ENCODE measurements around the gene KLRG1.

KLRG1 gene

DNA sequence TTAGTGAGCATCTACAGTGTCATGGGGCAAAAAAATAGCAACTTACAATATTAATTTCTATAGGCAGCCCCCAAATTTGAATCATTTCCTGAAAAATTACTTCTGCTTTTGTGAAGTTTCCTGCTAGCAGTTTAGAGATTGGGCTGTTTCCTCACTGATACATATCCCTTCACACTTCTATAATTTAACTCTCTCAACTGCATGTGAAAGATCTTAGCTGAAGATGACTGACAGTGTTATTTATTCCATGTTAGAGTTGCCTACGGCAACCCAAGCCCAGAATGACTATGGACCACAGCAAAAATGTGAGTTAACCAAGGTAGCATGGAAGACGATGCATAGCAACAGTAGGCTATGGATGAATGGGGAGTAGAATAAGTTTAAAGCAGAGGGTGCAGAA lies at the start of gene KLRG1:
Gene KLRG1 (plus strand): TSS at position 134 of the 400 bp plus-strand sequence. CDS start 90 bp downstream, at position 224.
- H3K4me1 ChIP-seq (ENCODE audit: insufficient read depth, poor library complexity, severe bottlenecking): no peaks in the 10 kb centered on the region
- no peak for DNase-seq (ENCODE audit: low spot score)
- no peaks in the 10 kb centered on the region for H3K9me3 ChIP-seq (ENCODE audit: severe bottlenecking)
- TF ChIP-seq, protein P1, sequence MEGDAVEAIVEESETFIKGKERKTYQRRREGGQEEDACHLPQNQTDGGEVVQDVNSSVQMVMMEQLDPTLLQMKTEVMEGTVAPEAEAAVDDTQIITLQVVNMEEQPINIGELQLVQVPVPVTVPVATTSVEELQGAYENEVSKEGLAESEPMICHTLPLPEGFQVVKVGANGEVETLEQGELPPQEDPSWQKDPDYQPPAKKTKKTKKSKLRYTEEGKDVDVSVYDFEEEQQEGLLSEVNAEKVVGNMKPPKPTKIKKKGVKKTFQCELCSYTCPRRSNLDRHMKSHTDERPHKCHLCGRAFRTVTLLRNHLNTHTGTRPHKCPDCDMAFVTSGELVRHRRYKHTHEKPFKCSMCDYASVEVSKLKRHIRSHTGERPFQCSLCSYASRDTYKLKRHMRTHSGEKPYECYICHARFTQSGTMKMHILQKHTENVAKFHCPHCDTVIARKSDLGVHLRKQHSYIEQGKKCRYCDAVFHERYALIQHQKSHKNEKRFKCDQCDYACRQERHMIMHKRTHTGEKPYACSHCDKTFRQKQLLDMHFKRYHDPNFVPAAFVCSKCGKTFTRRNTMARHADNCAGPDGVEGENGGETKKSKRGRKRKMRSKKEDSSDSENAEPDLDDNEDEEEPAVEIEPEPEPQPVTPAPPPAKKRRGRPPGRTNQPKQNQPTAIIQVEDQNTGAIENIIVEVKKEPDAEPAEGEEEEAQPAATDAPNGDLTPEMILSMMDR (IDR thresholded peaks at IDR 0.05; ENCODE audit: poor library complexity, severe bottlenecking): no peak
- no peak within 1 kb of the TSS for H3K27ac ChIP-seq (ENCODE audit: poor library complexity, severe bottlenecking)
- no peaks in the 10 kb centered on the region for H3K27me3 ChIP-seq (ENCODE audit: insufficient read depth, poor library complexity, severe bottlenecking)
- H3K36me3 ChIP-seq (ENCODE audit: low read depth): no peaks in the 10 kb centered on the region
- no peak within 1 kb of the TSS for H3K4me3 ChIP-seq (ENCODE audit: severe bottlenecking)
- no peak for ATAC-seq (ENCODE audit: low read depth)

DNA sequence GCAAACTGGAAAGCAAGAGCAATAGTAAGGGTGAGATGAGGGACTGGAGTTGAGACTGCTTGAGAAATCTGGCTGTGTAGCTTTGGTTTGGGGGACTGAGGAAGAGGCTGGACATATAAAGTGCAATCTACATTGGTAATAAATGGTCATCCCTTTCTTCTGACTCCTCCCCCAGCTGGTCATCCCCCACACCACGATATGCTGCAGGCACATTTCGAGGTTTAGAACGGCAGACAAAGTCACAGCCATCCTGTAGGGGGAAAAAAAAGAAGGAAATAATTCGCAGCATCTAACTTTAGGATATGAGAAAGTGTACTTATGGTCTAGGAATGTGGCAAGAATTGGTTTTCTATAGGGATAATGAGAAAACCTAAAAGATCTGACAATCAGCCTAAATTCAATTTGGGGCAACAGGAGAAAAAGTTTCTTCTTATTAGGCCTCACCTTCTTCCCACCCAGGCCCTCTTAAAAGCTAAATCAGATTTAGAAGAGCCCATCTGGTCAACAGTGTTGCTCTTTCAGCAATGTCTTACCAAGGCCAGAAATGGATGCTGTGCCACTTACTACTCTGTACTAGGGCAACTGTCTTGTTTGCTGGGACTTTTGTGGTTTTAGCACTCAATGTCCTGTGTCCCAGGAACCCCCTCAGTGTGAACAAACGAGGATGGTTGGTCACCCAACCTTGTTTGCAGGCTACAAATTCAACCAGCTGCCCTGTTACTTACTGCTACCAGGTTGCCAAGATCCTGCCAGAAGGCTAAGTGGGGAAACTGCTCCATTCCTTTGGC lies 47.5 kb upstream of the KLRG1 start:
- Histone ChIP-seq H3K4me1 (ENCODE audit: insufficient read depth, poor library complexity, severe bottlenecking) (no peaks in the 10 kb centered on the region), H3K36me3 (ENCODE audit: low read depth) (peaks cover 37% of the 10 kb centered on the region), H3K9me3 (ENCODE audit: severe bottlenecking) (no peaks in the 10 kb centered on the region), H3K27ac (ENCODE audit: poor library complexity, severe bottlenecking) (no peak overlapping the region), H3K4me3 (ENCODE audit: severe bottlenecking) (no peak overlapping the region), H3K27me3 (ENCODE audit: insufficient read depth, poor library complexity, severe bottlenecking) (no peaks in the 10 kb centered on the region)
- TF ChIP-seq, protein P1 (IDR thresholded peaks at IDR 0.05; ENCODE audit: poor library complexity, severe bottlenecking): no peak
- no peak for ATAC-seq (ENCODE audit: low read depth)
- no peak for DNase-seq (ENCODE audit: low spot score)

DNA sequence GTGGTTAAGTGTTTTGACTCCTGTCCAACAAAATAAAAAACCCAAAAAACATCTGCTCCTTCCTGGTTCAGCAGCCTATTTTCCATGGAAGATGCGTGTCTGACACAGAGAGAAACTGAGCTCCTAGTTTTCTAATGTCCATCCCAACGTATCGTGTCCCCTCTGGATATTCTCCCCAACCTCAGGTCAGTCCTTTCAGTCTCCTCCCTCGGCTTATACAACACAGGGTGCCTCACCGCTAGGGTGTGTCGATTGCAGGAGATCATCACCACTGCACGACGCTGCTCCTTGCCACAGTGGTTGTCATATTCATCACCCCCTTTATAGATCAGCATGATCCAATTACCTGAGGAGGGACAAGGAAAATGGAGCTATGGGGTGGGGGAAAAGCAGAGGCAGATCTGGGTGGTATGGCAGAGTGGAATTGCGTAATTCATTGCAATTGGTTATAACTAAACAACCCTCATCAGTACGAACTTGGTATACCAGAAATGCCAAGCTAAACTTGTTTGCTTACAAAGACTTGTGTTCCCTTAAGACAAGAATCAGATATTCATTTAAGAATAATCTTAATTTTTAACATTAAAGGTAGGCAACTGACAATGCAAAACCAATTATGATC lies 45.7 kb upstream of the KLRG1 start:
- peaks cover 37% of the 10 kb centered on the region for H3K36me3 ChIP-seq (ENCODE audit: low read depth)
- H3K4me1 ChIP-seq (ENCODE audit: insufficient read depth, poor library complexity, severe bottlenecking): peaks cover 3% of the 10 kb centered on the region
- H3K9me3 ChIP-seq (ENCODE audit: severe bottlenecking): no peaks in the 10 kb centered on the region
- no peak overlapping the region for H3K4me3 ChIP-seq (ENCODE audit: severe bottlenecking)
- ATAC-seq (ENCODE audit: low read depth): no peak
- no peaks in the 10 kb centered on the region for H3K27me3 ChIP-seq (ENCODE audit: insufficient read depth, poor library complexity, severe bottlenecking)
- TF ChIP-seq, protein P1 (IDR thresholded peaks at IDR 0.05; ENCODE audit: poor library complexity, severe bottlenecking): no peak
- DNase-seq (ENCODE audit: low spot score): no peak
- H3K27ac ChIP-seq (ENCODE audit: poor library complexity, severe bottlenecking): no peak overlapping the region

DNA sequence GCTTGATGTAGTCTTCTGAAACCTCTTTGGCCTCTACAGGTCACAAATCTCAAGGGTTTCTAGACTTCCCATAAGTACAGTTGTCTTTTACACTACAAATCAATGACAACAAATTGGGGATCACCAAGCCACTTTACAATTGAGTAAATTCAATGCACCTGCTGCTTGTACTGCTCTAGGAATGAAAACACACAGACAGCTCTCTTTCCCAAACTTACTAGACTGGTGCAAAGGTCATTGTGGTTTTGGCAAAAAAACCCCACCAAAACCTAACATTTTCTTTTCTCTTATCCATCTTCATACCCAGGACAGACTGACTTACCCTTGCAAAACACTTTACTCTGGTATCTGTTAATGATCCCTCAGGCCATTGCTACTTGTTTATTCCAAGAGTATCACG lies 42.6 kb upstream of the KLRG1 start:
- no peaks in the 10 kb centered on the region for H3K27me3 ChIP-seq (ENCODE audit: insufficient read depth, poor library complexity, severe bottlenecking)
- no peaks in the 10 kb centered on the region for H3K9me3 ChIP-seq (ENCODE audit: severe bottlenecking)
- no peak overlapping the region for H3K27ac ChIP-seq (ENCODE audit: poor library complexity, severe bottlenecking)
- no peak for DNase-seq (ENCODE audit: low spot score)
- H3K4me3 ChIP-seq (ENCODE audit: severe bottlenecking): no peak overlapping the region
- H3K4me1 ChIP-seq (ENCODE audit: insufficient read depth, poor library complexity, severe bottlenecking): peaks cover 3% of the 10 kb centered on the region
- peaks cover 35% of the 10 kb centered on the region for H3K36me3 ChIP-seq (ENCODE audit: low read depth)
- no peak for ATAC-seq (ENCODE audit: low read depth)
- TF ChIP-seq, protein P1 (IDR thresholded peaks at IDR 0.05; ENCODE audit: poor library complexity, severe bottlenecking): no peak

DNA sequence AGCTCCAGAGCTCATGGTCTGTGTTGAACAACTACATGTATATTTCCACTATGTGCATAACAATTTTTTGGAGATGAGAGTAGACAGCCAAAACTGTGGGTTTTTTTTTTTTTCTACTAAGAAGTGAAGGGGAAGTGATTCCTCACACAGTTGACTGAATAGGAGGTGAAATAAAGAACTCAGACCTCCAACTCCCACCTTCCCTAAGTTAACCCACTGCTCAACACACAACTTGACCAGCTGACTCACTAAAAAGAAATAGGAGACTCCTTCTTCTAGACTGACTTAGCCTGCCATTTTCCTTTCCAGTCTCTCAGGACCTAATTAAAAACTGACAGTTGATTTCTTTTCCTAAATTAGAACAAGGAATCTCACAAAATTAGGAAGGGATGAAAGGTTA lies 41.6 kb upstream of the KLRG1 start:
- no peak for ATAC-seq (ENCODE audit: low read depth)
- DNase-seq (ENCODE audit: low spot score): no peak
- H3K4me3 ChIP-seq (ENCODE audit: severe bottlenecking): no peak overlapping the region
- H3K27ac ChIP-seq (ENCODE audit: poor library complexity, severe bottlenecking): no peak overlapping the region
- H3K36me3 ChIP-seq (ENCODE audit: low read depth): peaks cover 30% of the 10 kb centered on the region
- H3K9me3 ChIP-seq (ENCODE audit: severe bottlenecking): no peaks in the 10 kb centered on the region
- H3K4me1 ChIP-seq (ENCODE audit: insufficient read depth, poor library complexity, severe bottlenecking): peaks cover 3% of the 10 kb centered on the region
- H3K27me3 ChIP-seq (ENCODE audit: insufficient read depth, poor library complexity, severe bottlenecking): no peaks in the 10 kb centered on the region
- TF ChIP-seq, protein P1 (IDR thresholded peaks at IDR 0.05; ENCODE audit: poor library complexity, severe bottlenecking): no peak
